Astrocyte (in vitro differentiated cells and primary cell): ENCODE data around the gene PTPRK. TPM values are rescaled to one million over a fixed set of nuclear protein-coding genes. Genes with fewer than 3 reads are reported as not detected.
A peak's percentile ranks its signal among the peaks of the same experiment; 100 is the strongest.

ENCODE experiments used
- DNase-seq: peaks from one replicate; pipeline ENCODE4 v3.0.0-alpha.2; 2010; ENCODE audit warnings: low read depth
- FAIRE-seq: peaks from 2 replicates; lab custom pipeline; 2011; peaks lifted over from hg19 to GRCh38; lab: Jason Lieb, UNC
- H2AFZ ChIP-seq: 2 replicates; pipeline ENCODE4 v1.6.0; 2012; ENCODE audit warnings: low read depth, low read length, inconsistent platforms
- H3K27ac ChIP-seq: 2 replicates; pipeline ENCODE4 v1.5.1; 2011; ENCODE audit warnings: low read depth, low read length, inconsistent platforms
- H3K27me3 ChIP-seq: 2 replicates; pipeline ENCODE4 v1.6.0; 2011; ENCODE audit warnings: low read length, inconsistent platforms; ENCODE audit not compliant: insufficient read depth
- H3K36me3 ChIP-seq: 2 replicates; pipeline ENCODE4 v1.5.1; 2011; ENCODE audit warnings: low read length, inconsistent platforms; ENCODE audit not compliant: insufficient read depth
- H3K4me1 ChIP-seq: 2 replicates; pipeline ENCODE4 v1.5.1; 2011; ENCODE audit warnings: low read length, inconsistent platforms; ENCODE audit not compliant: insufficient read depth
- H3K4me2 ChIP-seq: 2 replicates; pipeline ENCODE4 v1.6.0; 2012; ENCODE audit warnings: low read length, inconsistent platforms
- H3K4me3 ChIP-seq: 2 replicates; pipeline ENCODE4 v1.5.1; 2011; ENCODE audit warnings: low read depth, mild to moderate bottlenecking, low read length, inconsistent platforms; ENCODE audit not compliant: insufficient read depth
- H3K79me2 ChIP-seq: 2 replicates; pipeline ENCODE4 v1.6.0; 2012; ENCODE audit warnings: mild to moderate bottlenecking, low read length, inconsistent platforms; ENCODE audit not compliant: insufficient read depth
- H3K9ac ChIP-seq: 2 replicates; pipeline ENCODE4 v1.6.0; 2012; ENCODE audit warnings: mild to moderate bottlenecking, low read length, inconsistent platforms
- H3K9me3 ChIP-seq: 2 replicates; pipeline ENCODE4 v1.5.1; 2012; ENCODE audit warnings: low read depth, mild to moderate bottlenecking, low read length, inconsistent platforms; ENCODE audit not compliant: insufficient read depth
- H4K20me1 ChIP-seq: 2 replicates; pipeline ENCODE4 v1.6.0; 2012; ENCODE audit warnings: low read length, inconsistent platforms; ENCODE audit not compliant: insufficient read depth
- H3K27ac Mint-ChIP-seq: one replicate; pipeline ENCODE4 v1.8.0; 2021; ENCODE audit warnings: mild to moderate bottlenecking, mixed read lengths; ENCODE audit not compliant: unreplicated experiment
- H3K27me3 Mint-ChIP-seq: one replicate; pipeline ENCODE4 v1.8.0; 2021; ENCODE audit warnings: low read depth, mixed read lengths; ENCODE audit not compliant: unreplicated experiment
- H3K36me3 Mint-ChIP-seq: one replicate; pipeline ENCODE4 v1.8.0; 2021; ENCODE audit warnings: low read depth, mixed read lengths; ENCODE audit not compliant: unreplicated experiment
- H3K4me1 Mint-ChIP-seq: one replicate; pipeline ENCODE4 v1.8.0; 2021; ENCODE audit warnings: low read depth, mixed read lengths; ENCODE audit not compliant: unreplicated experiment
- H3K4me3 Mint-ChIP-seq: one replicate; pipeline ENCODE4 v1.8.0; 2021; ENCODE audit warnings: mild to moderate bottlenecking, moderate library complexity, mixed read lengths; ENCODE audit not compliant: unreplicated experiment
- H3K9me3 Mint-ChIP-seq: one replicate; pipeline ENCODE4 v1.8.0; 2021; ENCODE audit warnings: mild to moderate bottlenecking, mixed read lengths; ENCODE audit not compliant: unreplicated experiment
- EZH2 ChIP-seq: IDR thresholded peaks from 2 replicates; pipeline ENCODE4 v1.6.1; 2012; ENCODE audit warnings: mild to moderate bottlenecking, low read length, inconsistent platforms; ENCODE audit not compliant: insufficient read depth
- total RNA-seq: library from RNA; stranded (reverse); gene quantifications from 2 replicates; pipeline ENCODE4 v1.2.1, GENCODE V29; 2021
- TF ChIP-seq, protein P1 (sequence below): IDR thresholded peaks from 2 replicates; pipeline ENCODE4 v1.5.1; 2011; ENCODE audit warnings: low read depth, mild to moderate bottlenecking, inconsistent platforms, low read length, moderate library complexity; ENCODE audit not compliant: insufficient read depth

PTPRK gene
- total RNA-seq, 1 donor from 2014 or later, result 159 TPM

DNA sequence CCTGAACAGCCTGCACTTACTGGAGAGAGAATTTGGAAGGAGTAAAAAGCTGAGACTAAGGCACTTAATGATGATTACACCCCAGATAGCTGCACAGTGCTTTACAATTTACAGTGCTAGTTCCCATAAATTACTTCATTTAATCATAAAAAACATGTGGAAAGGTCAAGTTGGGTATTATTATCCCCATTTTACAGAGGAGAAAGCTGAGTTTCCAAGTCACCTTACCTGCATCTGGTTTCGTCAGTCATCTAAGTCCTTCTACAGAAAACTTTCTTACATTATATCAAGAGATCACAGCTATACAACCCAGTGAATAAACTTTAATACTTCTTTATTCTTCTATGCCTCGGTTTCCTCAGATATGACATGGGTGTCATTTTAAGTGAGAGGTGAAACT, 3.3 kb downstream of the PTPRK start:
- no peak for TF ChIP-seq EZH2
- TF ChIP-seq, protein P1, sequence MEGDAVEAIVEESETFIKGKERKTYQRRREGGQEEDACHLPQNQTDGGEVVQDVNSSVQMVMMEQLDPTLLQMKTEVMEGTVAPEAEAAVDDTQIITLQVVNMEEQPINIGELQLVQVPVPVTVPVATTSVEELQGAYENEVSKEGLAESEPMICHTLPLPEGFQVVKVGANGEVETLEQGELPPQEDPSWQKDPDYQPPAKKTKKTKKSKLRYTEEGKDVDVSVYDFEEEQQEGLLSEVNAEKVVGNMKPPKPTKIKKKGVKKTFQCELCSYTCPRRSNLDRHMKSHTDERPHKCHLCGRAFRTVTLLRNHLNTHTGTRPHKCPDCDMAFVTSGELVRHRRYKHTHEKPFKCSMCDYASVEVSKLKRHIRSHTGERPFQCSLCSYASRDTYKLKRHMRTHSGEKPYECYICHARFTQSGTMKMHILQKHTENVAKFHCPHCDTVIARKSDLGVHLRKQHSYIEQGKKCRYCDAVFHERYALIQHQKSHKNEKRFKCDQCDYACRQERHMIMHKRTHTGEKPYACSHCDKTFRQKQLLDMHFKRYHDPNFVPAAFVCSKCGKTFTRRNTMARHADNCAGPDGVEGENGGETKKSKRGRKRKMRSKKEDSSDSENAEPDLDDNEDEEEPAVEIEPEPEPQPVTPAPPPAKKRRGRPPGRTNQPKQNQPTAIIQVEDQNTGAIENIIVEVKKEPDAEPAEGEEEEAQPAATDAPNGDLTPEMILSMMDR, result no peak

DNA sequence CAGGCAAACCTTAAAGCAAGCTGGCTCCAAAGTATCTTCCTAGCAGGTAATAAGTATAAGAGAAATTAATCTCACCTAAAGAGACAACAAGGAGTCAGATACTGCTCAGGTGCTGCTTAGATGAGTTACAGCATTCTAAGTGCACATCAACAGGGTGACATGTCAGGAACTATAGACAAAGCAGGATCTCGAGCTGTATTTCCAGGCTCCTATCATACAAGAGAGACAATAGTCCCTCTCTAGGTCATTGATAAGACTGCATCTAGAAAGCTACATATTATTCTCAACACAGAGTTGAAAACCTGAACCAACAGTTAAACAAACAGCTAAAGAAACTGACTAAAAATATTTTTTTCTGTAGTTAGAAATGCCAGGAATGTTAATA, 3.9 kb downstream of the PTPRK start:
- Histone ChIP-seq H2AFZ (no peak overlapping the region), H3K4me1 (peaks cover 32% of the 10 kb centered on the region), H3K27me3 (no peaks in the 10 kb centered on the region), H3K27ac (peak overlapping the region; percentile 38), H3K9me3 (no peaks in the 10 kb centered on the region), H4K20me1 (peaks cover 36% of the 10 kb centered on the region), H3K4me3 (peak overlapping the region; percentile 34), H3K36me3 (no peaks in the 10 kb centered on the region), H3K79me2 (peaks cover 88% of the 10 kb centered on the region), H3K4me2 (peak overlapping the region; percentile 94), H3K9ac (peak overlapping the region; percentile 63)
- Mint-ChIP-seq H3K4me1 (peaks cover 39% of the 10 kb centered on the region), H3K9me3 (no peaks in the 10 kb centered on the region), H3K27me3 (no peaks in the 10 kb centered on the region), H3K36me3 (peaks cover 2% of the 10 kb centered on the region), H3K27ac (peak overlapping the region; percentile 84), H3K4me3 (peak overlapping the region; percentile 99)
- no peak for DNase-seq
- no peak for FAIRE-seq
- TF ChIP-seq EZH2, result no peak
- TF ChIP-seq, protein P1, result peak; percentile 35

More for the DNA sequence above, 3.3 kb downstream of the PTPRK start:
- Histone ChIP-seq H3K79me2 (peaks cover 82% of the 10 kb centered on the region), H3K36me3 (no peaks in the 10 kb centered on the region), H3K9ac (peak overlapping the region; percentile 99), H3K4me3 (peak overlapping the region; percentile 90), H3K9me3 (no peaks in the 10 kb centered on the region), H2AFZ (no peak overlapping the region), H3K4me1 (peaks cover 34% of the 10 kb centered on the region), H4K20me1 (peaks cover 36% of the 10 kb centered on the region), H3K27ac (no peak overlapping the region), H3K27me3 (no peaks in the 10 kb centered on the region), H3K4me2 (peak overlapping the region; percentile 94)
- DNase-seq (no peak), FAIRE-seq (no peak)
- Mint-ChIP-seq H3K36me3 (peaks cover 2% of the 10 kb centered on the region), H3K27ac (peak overlapping the region; percentile 17), H3K27me3 (no peaks in the 10 kb centered on the region), H3K9me3 (no peaks in the 10 kb centered on the region), H3K4me3 (peak overlapping the region; percentile 99), H3K4me1 (peaks cover 39% of the 10 kb centered on the region)
